Choroid plexus epithelial cell (primary cell): ENCODE data around the gene SAXO1.
"Not testable (repeated sequence)": the region's sequence is repeated elsewhere in the genome, so short reads cannot be mapped to it uniquely, and the experiment has no call there.

ENCODE experiments used
- DNase-seq: peaks from one replicate; pipeline ENCODE4 v3.0.0-alpha.2; 2010; ENCODE audit warnings: low read depth
- H3K4me3 ChIP-seq: 2 replicates; pipeline ENCODE4 v1.5.1; 2011; ENCODE audit warnings: low read depth, mild to moderate bottlenecking, control low read depth, low read length, moderate library complexity
- TF ChIP-seq, protein P1 (sequence below): conservative IDR thresholded peaks from 2 replicates; pipeline ENCODE4 v1.5.1; 2011; ENCODE audit warnings: low read depth, mild to moderate bottlenecking, control low read depth, inconsistent platforms, low read length, moderate library complexity

SAXO1 gene

GRCh38 chr9:19026375-19026774 lies 6.6 kb downstream of the SAXO1 start:
- no peak overlapping the region for H3K4me3 ChIP-seq
- TF ChIP-seq, protein P1, sequence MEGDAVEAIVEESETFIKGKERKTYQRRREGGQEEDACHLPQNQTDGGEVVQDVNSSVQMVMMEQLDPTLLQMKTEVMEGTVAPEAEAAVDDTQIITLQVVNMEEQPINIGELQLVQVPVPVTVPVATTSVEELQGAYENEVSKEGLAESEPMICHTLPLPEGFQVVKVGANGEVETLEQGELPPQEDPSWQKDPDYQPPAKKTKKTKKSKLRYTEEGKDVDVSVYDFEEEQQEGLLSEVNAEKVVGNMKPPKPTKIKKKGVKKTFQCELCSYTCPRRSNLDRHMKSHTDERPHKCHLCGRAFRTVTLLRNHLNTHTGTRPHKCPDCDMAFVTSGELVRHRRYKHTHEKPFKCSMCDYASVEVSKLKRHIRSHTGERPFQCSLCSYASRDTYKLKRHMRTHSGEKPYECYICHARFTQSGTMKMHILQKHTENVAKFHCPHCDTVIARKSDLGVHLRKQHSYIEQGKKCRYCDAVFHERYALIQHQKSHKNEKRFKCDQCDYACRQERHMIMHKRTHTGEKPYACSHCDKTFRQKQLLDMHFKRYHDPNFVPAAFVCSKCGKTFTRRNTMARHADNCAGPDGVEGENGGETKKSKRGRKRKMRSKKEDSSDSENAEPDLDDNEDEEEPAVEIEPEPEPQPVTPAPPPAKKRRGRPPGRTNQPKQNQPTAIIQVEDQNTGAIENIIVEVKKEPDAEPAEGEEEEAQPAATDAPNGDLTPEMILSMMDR: no peak
- DNase-seq: no peak

DNA sequence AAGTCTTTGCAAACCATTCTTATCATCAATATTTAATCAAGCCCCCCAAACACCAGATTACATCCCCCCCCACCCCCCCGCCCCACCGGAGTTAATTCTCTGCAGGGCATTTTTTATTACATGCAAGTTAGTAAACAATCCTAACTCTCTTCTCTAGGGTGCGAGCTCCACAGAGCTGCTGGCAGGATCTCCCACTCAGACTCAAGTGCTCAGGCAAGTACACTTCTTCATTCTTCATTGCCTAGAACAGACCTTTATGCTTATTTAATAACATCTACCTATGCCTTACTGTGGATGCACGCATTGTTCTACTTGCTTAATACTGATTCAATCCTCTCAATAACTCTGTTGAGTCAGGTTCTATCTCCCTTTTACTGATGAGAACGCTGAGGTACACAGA lies 9.9 kb downstream of the SAXO1 start:
- H3K4me3 ChIP-seq: no peak overlapping the region
- no peak for DNase-seq
- TF ChIP-seq, protein P1: no peak

DNA sequence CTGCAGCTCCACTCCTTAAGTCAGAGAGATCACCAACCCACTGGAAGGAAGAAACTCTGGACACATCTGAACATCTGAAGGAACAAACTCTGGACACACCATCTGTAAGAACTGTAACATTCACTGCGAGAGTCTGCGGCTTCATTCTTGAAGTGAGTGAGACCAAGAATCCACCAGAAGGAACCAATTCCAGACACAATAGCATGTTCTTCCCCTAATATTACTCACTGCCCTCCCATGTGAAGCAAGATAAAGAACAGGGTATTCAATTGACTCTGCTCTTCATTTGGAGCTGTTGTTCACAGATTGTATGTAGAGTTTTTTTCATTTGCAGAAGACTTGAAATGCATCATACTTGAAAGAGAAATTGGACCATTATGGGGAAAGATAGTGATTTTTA lies 10.8 kb downstream of the SAXO1 start:
- TF ChIP-seq, protein P1: no peak
- DNase-seq: no peak
- no peak overlapping the region for H3K4me3 ChIP-seq

- H3K4me3 ChIP-seq, DNase-seq: not testable (repeated sequence)
These were observed 11.4 kb downstream of the SAXO1 start for GRCh38 chr9:19021649-19022048.

DNA sequence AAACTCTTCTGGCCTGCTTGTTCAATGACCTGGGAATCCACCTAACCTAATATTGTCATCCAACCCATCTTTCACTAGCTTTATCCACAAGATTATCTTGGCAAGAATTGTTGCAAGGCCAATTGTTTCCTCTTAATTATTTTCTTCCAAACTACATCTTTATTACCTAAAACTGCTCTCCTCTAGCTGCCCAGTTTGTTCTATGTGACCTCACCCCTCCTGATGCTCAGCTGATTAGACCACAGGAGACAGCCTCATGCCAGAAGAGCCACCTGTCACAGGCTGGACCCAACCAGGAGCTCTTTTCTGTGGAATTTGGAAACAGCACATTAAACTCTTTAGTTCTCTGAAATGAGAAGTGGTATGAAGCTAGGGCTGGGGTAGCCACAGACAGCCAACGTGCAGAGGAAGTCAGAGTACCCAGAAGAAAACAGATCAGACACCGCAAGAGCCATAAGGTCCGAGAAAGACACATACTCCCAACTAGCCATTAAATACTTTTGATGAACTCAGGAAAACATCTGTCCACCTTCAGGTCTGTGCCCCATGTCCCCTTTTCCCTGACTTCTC lies 12.0 kb downstream of the SAXO1 start:
- no peak overlapping the region for H3K4me3 ChIP-seq
- no peak for DNase-seq
- TF ChIP-seq, protein P1: no peak

- H3K4me3 ChIP-seq: no peak overlapping the region
- DNase-seq: no peak
- TF ChIP-seq, protein P1: no peak
These were observed 14.8 kb downstream of the SAXO1 start for GRCh38 chr9:19018201-19018600.

DNA sequence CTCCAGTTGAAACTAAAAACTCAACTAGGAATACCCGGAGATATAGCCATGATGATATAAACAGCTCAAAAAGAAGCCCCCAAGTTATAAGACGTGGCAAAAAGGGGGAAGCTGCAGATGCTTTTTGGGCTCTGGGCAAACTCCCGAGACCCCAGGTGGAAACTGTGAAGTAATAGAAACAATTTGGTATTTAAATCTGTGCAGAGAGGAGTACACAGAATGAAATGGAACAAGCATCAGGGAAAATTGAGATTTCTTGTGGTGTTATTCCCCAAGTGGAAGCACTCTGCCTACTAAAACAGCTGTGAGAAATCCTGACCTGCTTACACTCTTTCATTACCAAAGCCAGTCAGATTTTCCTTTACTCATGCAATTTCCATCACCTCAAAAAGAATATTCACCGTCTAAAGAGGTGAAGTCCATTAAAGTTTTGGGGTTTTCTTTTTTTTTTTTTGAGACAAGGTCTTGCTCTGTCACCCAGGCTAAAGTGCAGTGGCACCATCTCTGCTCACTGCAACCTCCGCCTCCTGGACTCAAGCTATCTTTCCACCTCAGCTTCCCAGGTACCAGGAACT lies 23.5 kb downstream of the SAXO1 start:
- TF ChIP-seq, protein P1: no peak
- no peak overlapping the region for H3K4me3 ChIP-seq
- no peak for DNase-seq
